ENCODE results near the gene GSTO2. TPM values are rescaled to one million over a fixed set of nuclear protein-coding genes. Genes with fewer than 3 reads are reported as not detected.
A peak's percentile ranks its signal among the peaks of the same experiment; 100 is the strongest.

Gene GSTO2
- total and polyA plus RNA-seq, 2 of the 4 experiments (the other 2 are of a cell fraction): 1.4 to 2.3 TPM

GRCh38 chr10:104351061-104351702 is 82.2 kb downstream of the GSTO2 start:
- 0 out of 2 replicates have a peak overlapping the region, but pooled peaks have one; percentile 13 for H2AK5ac ChIP-seq (ENCODE audit: low read depth, low read length)
- dilution Hi-C loops (cut with HindIII; ENCODE audit: low sequenced_read_pairs, unreplicated experiment) (no loop called here), in situ Hi-C loops (cut with MboI; ENCODE audit: low sequenced_read_pairs) (no loop called here), intact Hi-C loops (cut with micrococcal nuclease) (loop anchor here (5.0 kb wide), 2 partner anchors 229 to 464 kb away; partner anchors contain the start of gene SFR1)
- no peak overlapping the region for H4K8ac ChIP-seq (ENCODE audit: low read depth in 2 of 2, low read length in 2 of 2)
- peak overlapping the region; percentile 36; the same call in 1 of the 2 replicates for H2BK120ac ChIP-seq (ENCODE audit: low read depth, low read length)
- no peaks in the 10 kb centered on the region; a peak in 1 of 4 replicates for H3K79me1 ChIP-seq (ENCODE audit: low read depth in 1 of 2, low read length in 2 of 2)
- H3K14ac ChIP-seq (replicated peaks; ENCODE audit: low read depth, low read length): no peak overlapping the region
- no peaks in the 10 kb centered on the region for H4K20me1 ChIP-seq (ENCODE audit: insufficient read depth, low read length)
- peak overlapping the region; percentile 28 for H2BK5ac ChIP-seq (ENCODE audit: low read depth, low read length, poor library complexity, severe bottlenecking)
- no peak overlapping the region for H3K4me3 ChIP-seq (ENCODE audit: insufficient read depth, low read depth, low read length)
- H3K56ac ChIP-seq (ENCODE audit: extremely low read depth, insufficient read depth, low read length): no peak overlapping the region
- no peak overlapping the region for H4K91ac ChIP-seq (ENCODE audit: insufficient read depth, low read depth, low read length)
- ATAC-seq (ENCODE audit: low read depth) (no peak; the same call in 1 of the 2 replicates), DNase-seq (peak; percentile 75)
- no peak overlapping the region for H2BK20ac ChIP-seq (ENCODE audit: low read depth, low read length)
- TF ChIP-seq, protein P1, sequence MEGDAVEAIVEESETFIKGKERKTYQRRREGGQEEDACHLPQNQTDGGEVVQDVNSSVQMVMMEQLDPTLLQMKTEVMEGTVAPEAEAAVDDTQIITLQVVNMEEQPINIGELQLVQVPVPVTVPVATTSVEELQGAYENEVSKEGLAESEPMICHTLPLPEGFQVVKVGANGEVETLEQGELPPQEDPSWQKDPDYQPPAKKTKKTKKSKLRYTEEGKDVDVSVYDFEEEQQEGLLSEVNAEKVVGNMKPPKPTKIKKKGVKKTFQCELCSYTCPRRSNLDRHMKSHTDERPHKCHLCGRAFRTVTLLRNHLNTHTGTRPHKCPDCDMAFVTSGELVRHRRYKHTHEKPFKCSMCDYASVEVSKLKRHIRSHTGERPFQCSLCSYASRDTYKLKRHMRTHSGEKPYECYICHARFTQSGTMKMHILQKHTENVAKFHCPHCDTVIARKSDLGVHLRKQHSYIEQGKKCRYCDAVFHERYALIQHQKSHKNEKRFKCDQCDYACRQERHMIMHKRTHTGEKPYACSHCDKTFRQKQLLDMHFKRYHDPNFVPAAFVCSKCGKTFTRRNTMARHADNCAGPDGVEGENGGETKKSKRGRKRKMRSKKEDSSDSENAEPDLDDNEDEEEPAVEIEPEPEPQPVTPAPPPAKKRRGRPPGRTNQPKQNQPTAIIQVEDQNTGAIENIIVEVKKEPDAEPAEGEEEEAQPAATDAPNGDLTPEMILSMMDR (conservative IDR thresholded peaks at IDR 0.05; ENCODE audit: low read depth, low read length): no peak
- 0 out of 2 replicates have a peak, but pooled peaks have one; percentile 4 for TF ChIP-seq CEBPB (IDR thresholded peaks at IDR 0.05; ENCODE audit: low read depth, low read length)
- no peak for TF ChIP-seq MXI1 (IDR thresholded peaks at IDR 0.05; ENCODE audit: borderline replicate concordance, low read depth, low read length)
- TF ChIP-seq FOS (IDR thresholded peaks at IDR 0.05; ENCODE audit: low read depth, low read length): peak; percentile 23; the same call in 1 of the 2 replicates
- TF ChIP-seq RAD21 (IDR thresholded peaks at IDR 0.05; ENCODE audit: low read length): no peak
- no peak for TF ChIP-seq BHLHE40 (IDR thresholded peaks at IDR 0.05; ENCODE audit: low read depth, low read length)
- no peak for TF ChIP-seq RCOR1 (IDR thresholded peaks at IDR 0.05; ENCODE audit: insufficient replicate concordance, low read length)
- TF ChIP-seq SMC3 (IDR thresholded peaks at IDR 0.05; ENCODE audit: low read depth, low read length): no peak
- no peak for TF ChIP-seq ELK1 (IDR thresholded peaks at IDR 0.05; ENCODE audit: borderline replicate concordance, low read depth, low read length)
- TF ChIP-seq NFE2L2 (IDR thresholded peaks at IDR 0.05; ENCODE audit: low read depth, low read length): no peak
- no peak for TF ChIP-seq CHD1 (IDR thresholded peaks at IDR 0.05; ENCODE audit: low read depth, low read length)
- no peak overlapping the region for H3K18ac ChIP-seq (ENCODE audit: low read depth, low read length)
- no peak overlapping the region for H3K4me2 ChIP-seq (ENCODE audit: low read depth, low read length)
- no peaks in the 10 kb centered on the region for H3K9me3 ChIP-seq (ENCODE audit: control insufficient read depth, insufficient read depth, low read length)
- ChIA-PET POLR2A (ENCODE audit: unreplicated experiment) (no interaction called here), CTCF (interaction anchor here (0.8 to 2.1 kb wide), 7 partner anchors 46 to 77 kb away, joined by 3 to 17 read pairs (median 6); no protein-coding TSS in a partner anchor)
- no peak overlapping the region for H3K23ac ChIP-seq (ENCODE audit: low read depth, low read length)
- H2AFZ ChIP-seq (replicated peaks; ENCODE audit: low read length, poor library complexity): peak overlapping the region; percentile 35
- H2BK15ac ChIP-seq (ENCODE audit: low read depth, low read length): no peak overlapping the region
- H3K27ac ChIP-seq (ENCODE audit: insufficient read depth, low read length): no peak overlapping the region
- peaks cover 3% of the 10 kb centered on the region; the same call in 1 of the 2 replicates for H3K27me3 ChIP-seq (ENCODE audit: control insufficient read depth, insufficient read depth, low read length)
- WGBS, 2 experiments (ENCODE audit: extremely low coverage in 2 of 2, insufficient read length in 1 of 2): no CpG with 5 or more reads among the region's 2 CpGs
- H2AK9ac ChIP-seq (replicated peaks; ENCODE audit: low read depth, low read length, poor library complexity): no peak overlapping the region
- peaks cover 7% of the 10 kb centered on the region; the same call in 1 of the 2 replicates for H3K4me1 ChIP-seq (ENCODE audit: control insufficient read depth, insufficient read depth, low read length)
- no TSS peak for BruUV-seq (replicated peaks)
- no peaks in the 10 kb centered on the region for H3K36me3 ChIP-seq (ENCODE audit: control insufficient read depth, insufficient read depth, low read length)
- peaks cover 5% of the 10 kb centered on the region; the same call in 1 of the 2 replicates for H3K9me1 ChIP-seq (ENCODE audit: insufficient read depth, low read length)
- no peak overlapping the region for H4K5ac ChIP-seq (ENCODE audit: low read depth, low read length)
- H3K4ac ChIP-seq (ENCODE audit: low read depth, low read length): 0 out of 2 replicates have a peak overlapping the region, but pooled peaks have one; percentile 21
- H3K9ac ChIP-seq (ENCODE audit: low read depth, low read length): no peak overlapping the region

Measured in IMR-90 (cell line).